HCT116 (cell line): Measurements from ENCODE around the gene DRD3. TPM values are rescaled to one million over a fixed set of nuclear protein-coding genes. Genes with fewer than 3 reads are reported as not detected.

Experiments
- ATAC-seq: fragments of 200-7000 bp; cut with Tn5 transposase; 2 replicates; pipeline ENCODE4 v1.9.1; 2020; ENCODE audit warnings: mild to moderate bottlenecking, moderate library complexity
- BruUV-seq: library from RNA; stranded (reverse); fragments of 400-500 nt; replicated peaks from 2 replicates; lab custom pipeline; 2021; lab: Mats Ljungman, UMichigan
- CTCF ChIA-PET: fragments of 300-600 bp; sonication (Branson Sonifier 250); formaldehyde crosslinking; loops from one replicate; lab custom pipeline; 2021; ENCODE audit warnings: antibody characterized with exemption; lab: Charles Lee
- POLR2A ChIA-PET: fragments of 300-600, 350-600 bp; sonication (Branson Sonifier 250); formaldehyde crosslinking; loops from one replicate; lab custom pipeline; 2021; ENCODE audit warnings: antibody characterized with exemption; lab: Charles Lee
- RAD21 ChIA-PET, 2 experiments: fragments of 300-600 bp; sonication (Branson Sonifier 250); formaldehyde crosslinking; loops; one replicate each; lab custom pipeline; 2023; ENCODE audit warnings: low total read pairs in 2 of 2; ENCODE audit not compliant: uncharacterized antibody in 2 of 2, unreplicated experiment in 2 of 2, low non-redundant PET in 1 of 2; lab: Charles Lee
- DNase-seq: peaks from one replicate; pipeline ENCODE4 v3.0.0-alpha.2; 2010; ENCODE audit warnings: low read depth, low spot score
- H2AFZ ChIP-seq: fragments of 200-600 bp; shearing (Covaris generic), sonication (generic); 2 replicates; pipeline ENCODE4 v1.6.1; 2017; ENCODE audit warnings: low read depth, mixed run types, mixed read lengths, antibody characterized with exemption, low read length; ENCODE audit not compliant: poor library complexity, severe bottlenecking
- H3K27ac ChIP-seq: 2 replicates; pipeline ENCODE4 v1.5.1; 2012; ENCODE audit warnings: low read depth, low read length
- H3K27me3 ChIP-seq: fragments of 200-600 bp; sonication (generic); 2 replicates; pipeline ENCODE4 v1.6.1; 2016; ENCODE audit warnings: mixed run types, low read length, mixed read lengths; ENCODE audit not compliant: insufficient read depth
- H3K36me3 ChIP-seq, 2 experiments: fragments of 200-500 bp in 1 of 2; fragments of 200-600 bp in 1 of 2; sonication (Bioruptor generic) in 1 of 2; sonication (generic) in 1 of 2; 2 replicates each; pipeline versions ENCODE4 v1.5.1 to v1.6.1; 2014 to 2016; ENCODE audit warnings: low read length in 2 of 2, inconsistent platforms in 1 of 2, mixed read lengths in 1 of 2, mixed run types in 1 of 2; ENCODE audit not compliant: insufficient read depth in 2 of 2, control insufficient read depth in 1 of 2
- H3K4me1 ChIP-seq, 2 experiments: fragments of 200-600 bp in 1 of 2; sonication (generic) in 1 of 2; 2 replicates each; pipeline versions ENCODE4 v1.5.1 to v1.6.1; 2012 to 2017; ENCODE audit warnings: low read length in 2 of 2, inconsistent platforms in 1 of 2, mild to moderate bottlenecking in 1 of 2, mixed read lengths in 1 of 2, mixed run types in 1 of 2, moderate library complexity in 1 of 2; ENCODE audit not compliant: insufficient read depth in 2 of 2, control insufficient read depth in 1 of 2
- H3K4me2 ChIP-seq: fragments of 200-600 bp; sonication (generic); 2 replicates; pipeline ENCODE4 v1.6.1; 2017; ENCODE audit warnings: mixed run types, low read length, mixed read lengths
- H3K4me3 ChIP-seq, 2 experiments: fragments of 200-600 bp in 1 of 2; sonication (generic) in 1 of 2; replicated peaks in 1 of 2; 2 replicates each; pipeline ENCODE4 v1.5.1; 2011 to 2016; ENCODE audit warnings: low read length in 2 of 2, control low read depth in 1 of 2, low read depth in 1 of 2, mild to moderate bottlenecking in 1 of 2, mixed read lengths in 1 of 2, mixed run types in 1 of 2
- H3K79me2 ChIP-seq: fragments of 200-600 bp; sonication (generic); 2 replicates; pipeline ENCODE4 v1.6.1; 2017; ENCODE audit warnings: mild to moderate bottlenecking, mixed run types, low read length, moderate library complexity, mixed read lengths; ENCODE audit not compliant: insufficient read depth
- H3K9ac ChIP-seq: fragments of 200-600 bp; sonication (generic); 2 replicates; pipeline ENCODE4 v1.6.1; 2016; ENCODE audit warnings: low read length, mixed read lengths
- H3K9me2 ChIP-seq: fragments of 200-600 bp; sonication (generic), shearing (Covaris generic); 2 replicates; pipeline ENCODE4 v1.6.1; 2017; ENCODE audit warnings: mixed run types, mild to moderate bottlenecking, moderate library complexity; ENCODE audit not compliant: insufficient read depth
- H3K9me3 ChIP-seq, 2 experiments: fragments of 200-500 bp in 1 of 2; fragments of 200-600 bp in 1 of 2; sonication (Bioruptor generic) in 1 of 2; sonication (generic) in 1 of 2; 2 replicates each; pipeline ENCODE4 v1.6.1; 2014 to 2017; ENCODE audit warnings: low read length in 2 of 2, mixed read lengths in 2 of 2, inconsistent platforms in 1 of 2, low read depth in 1 of 2, mild to moderate bottlenecking in 1 of 2, mixed run types in 1 of 2, moderate library complexity in 1 of 2; ENCODE audit not compliant: control insufficient read depth in 1 of 2, insufficient read depth in 1 of 2
- H4K20me1 ChIP-seq: fragments of 200-600 bp; sonication (generic), shearing (Covaris generic); 2 replicates; pipeline ENCODE4 v1.6.1; 2017; ENCODE audit warnings: mixed run types, mild to moderate bottlenecking, moderate library complexity; ENCODE audit not compliant: insufficient read depth
- ELF1 ChIP-seq: IDR thresholded peaks from 2 replicates; pipeline ENCODE4 v1.6.1; 2012; ENCODE audit warnings: low read depth, borderline replicate concordance
- EZH2 ChIP-seq: fragments of 200-600 bp; sonication (generic); IDR thresholded peaks from 2 replicates; pipeline ENCODE4 v1.6.1; 2017; ENCODE audit warnings: antibody characterized with exemption, mixed run types
- POLR2A ChIP-seq: IDR thresholded peaks from 2 replicates; pipeline ENCODE4 v1.7.0; 2011; ENCODE audit warnings: borderline replicate concordance; ENCODE audit not compliant: insufficient read depth, insufficient read length; ENCODE audit errors: extremely low read depth
- POLR2AphosphoS5 ChIP-seq: IDR thresholded peaks from 2 replicates; pipeline ENCODE4 v1.6.1; 2011; ENCODE audit warnings: mild to moderate bottlenecking, low read depth, low read length, moderate library complexity
- RAD21 ChIP-seq: IDR thresholded peaks from 2 replicates; pipeline ENCODE4 v1.6.1; 2012; ENCODE audit warnings: low read depth, mild to moderate bottlenecking
- SIN3A ChIP-seq: IDR thresholded peaks from 2 replicates; pipeline ENCODE4 v1.6.1; 2012; ENCODE audit warnings: low read depth
- SP1 ChIP-seq: IDR thresholded peaks from 2 replicates; pipeline ENCODE4 v1.6.1; 2012; ENCODE audit warnings: low read depth
- SRF ChIP-seq: IDR thresholded peaks from 2 replicates; pipeline ENCODE4 v1.6.1; 2012; ENCODE audit warnings: low read depth
- YY1 ChIP-seq: IDR thresholded peaks from 2 replicates; pipeline ENCODE4 v1.6.1; 2011; ENCODE audit warnings: low read length, low read depth, moderate library complexity, mild to moderate bottlenecking; ENCODE audit not compliant: insufficient replicate concordance; ENCODE audit errors: extremely low read depth
- ZFX ChIP-seq: fragments of 450-650 bp; IDR thresholded peaks from 2 replicates; pipeline ENCODE4 v1.6.1; 2017
- ZNF274 ChIP-seq: fragments of 200-500 bp; sonication (Bioruptor generic); IDR thresholded peaks from 2 replicates; pipeline ENCODE4 v1.6.1; 2014; ENCODE audit warnings: mild to moderate bottlenecking, low read depth, low read length, inconsistent platforms
- intact Hi-C: fragments of 100-400 bp; cut with micrococcal nuclease; formaldehyde crosslinking; loops from 2 replicates; pipeline ENCODE4 v1.10.0; 2022
- total RNA-seq: library from RNA; stranded (reverse); gene quantifications from one replicate; pipeline ENCODE4 v1.2.1, GENCODE V29; 2021; ENCODE audit not compliant: unreplicated experiment
- TF ChIP-seq, protein P1 (sequence below): IDR thresholded peaks from 2 replicates; pipeline ENCODE4 v1.6.1; 2011; ENCODE audit warnings: mild to moderate bottlenecking, low read length, moderate library complexity; ENCODE audit not compliant: insufficient replicate concordance; ENCODE audit errors: extremely low read depth
- TF ChIP-seq, protein P2 (sequence below): IDR thresholded peaks from 2 replicates; pipeline ENCODE4 v1.6.1; 2012
- TF ChIP-seq, protein P3 (sequence below): IDR thresholded peaks from 2 replicates; pipeline ENCODE4 v1.6.1; 2012
- TF ChIP-seq, protein P4 (sequence below), 3 experiments: fragments of 200-600 bp in 1 of 3; sonication (generic) in 1 of 3; IDR thresholded peaks in 2 of 3; conservative IDR thresholded peaks in 1 of 3; 2 replicates each; pipeline ENCODE4 v1.5.1; 2012 to 2017; ENCODE audit warnings: low read depth in 2 of 3, low read length in 2 of 3, antibody characterized with exemption in 1 of 3, borderline replicate concordance in 1 of 3, control low read depth in 1 of 3, mild to moderate bottlenecking in 1 of 3, mixed read lengths in 1 of 3, mixed run types in 1 of 3, moderate library complexity in 1 of 3; ENCODE audit not compliant: insufficient read depth in 1 of 3

The DRD3 gene
- total RNA-seq, 1 experiment from 2014 or later = not detected

DNA sequence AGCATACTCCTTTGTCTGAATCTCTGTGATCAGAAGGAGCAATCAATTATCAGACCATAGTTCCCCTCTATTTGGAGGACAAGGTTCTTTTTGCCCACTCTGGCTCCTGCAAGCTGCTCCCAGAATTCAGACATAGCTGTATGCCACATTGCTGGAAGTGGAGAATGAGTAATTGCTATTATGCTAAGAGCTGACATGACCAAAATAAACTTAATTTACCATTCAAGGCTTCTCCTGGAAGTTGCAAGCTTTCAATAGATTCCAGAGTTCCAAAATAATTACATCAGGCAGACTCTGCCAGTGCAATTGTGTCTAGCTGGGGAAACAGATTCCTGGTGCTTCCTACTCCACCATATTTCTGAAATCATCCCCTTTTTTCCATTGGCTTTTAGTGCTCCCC is 7.6 kb upstream of the DRD3 start:
- CTCF ChIA-PET = no interaction called here
- no peak overlapping the region for H2AFZ ChIP-seq
- RAD21 ChIA-PET = no interaction called here

DNA sequence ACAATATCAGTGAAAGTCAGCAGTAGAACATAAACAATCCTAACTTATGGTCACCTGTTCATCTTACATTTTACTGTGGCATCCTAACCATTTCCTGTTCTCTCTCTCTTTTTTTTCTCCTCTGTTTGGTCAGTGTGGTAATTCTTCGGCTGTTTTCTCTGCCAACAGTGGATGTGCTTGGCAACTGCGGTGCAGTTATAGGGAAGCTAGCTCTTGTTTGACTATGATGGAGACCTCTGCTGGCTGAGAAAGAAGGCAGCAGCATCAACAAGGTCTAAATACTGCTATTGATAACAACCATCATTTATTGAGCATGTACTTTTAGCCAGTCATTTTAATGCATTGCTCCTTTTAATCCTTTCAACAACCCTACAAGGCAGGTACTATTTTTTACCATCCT is 723 bp upstream of the DRD3 start:
- DNase-seq (peak; percentile 15), ATAC-seq (peak; percentile 89)
- Histone ChIP-seq H3K27me3 (peaks cover 60% of the 10 kb centered on the region), H3K4me1 (no peaks in the 10 kb centered on the region), H3K27ac (no peak overlapping the region), H3K36me3 (no peaks in the 10 kb centered on the region), H3K9me2 (no peaks in the 10 kb centered on the region), H3K9me3 (no peaks in the 10 kb centered on the region), H3K9ac (no peak overlapping the region), H3K4me3 (no peak overlapping the region), H3K4me2 (no peak overlapping the region)
- POLR2A ChIA-PET = no interaction called here
- intact Hi-C loops = no loop called here
- no TSS peak for BruUV-seq
- CTCF ChIA-PET = interaction anchor here (0.7 to 1.2 kb wide), 5 partner anchors 11 to 334 kb away, joined by 3 to 6 read pairs (median 4); no protein-coding TSS in a partner anchor
- TF ChIP-seq POLR2AphosphoS5 (no peak), ELF1 (no peak), EZH2 (no peak), ZNF274 (no peak), SIN3A (no peak), POLR2A (no peak), ZFX (no peak), RAD21 (peak; percentile 38; the same call in 1 of the 2 replicates), SP1 (no peak), YY1 (no peak), SRF (no peak)
- TF ChIP-seq, protein P1, sequence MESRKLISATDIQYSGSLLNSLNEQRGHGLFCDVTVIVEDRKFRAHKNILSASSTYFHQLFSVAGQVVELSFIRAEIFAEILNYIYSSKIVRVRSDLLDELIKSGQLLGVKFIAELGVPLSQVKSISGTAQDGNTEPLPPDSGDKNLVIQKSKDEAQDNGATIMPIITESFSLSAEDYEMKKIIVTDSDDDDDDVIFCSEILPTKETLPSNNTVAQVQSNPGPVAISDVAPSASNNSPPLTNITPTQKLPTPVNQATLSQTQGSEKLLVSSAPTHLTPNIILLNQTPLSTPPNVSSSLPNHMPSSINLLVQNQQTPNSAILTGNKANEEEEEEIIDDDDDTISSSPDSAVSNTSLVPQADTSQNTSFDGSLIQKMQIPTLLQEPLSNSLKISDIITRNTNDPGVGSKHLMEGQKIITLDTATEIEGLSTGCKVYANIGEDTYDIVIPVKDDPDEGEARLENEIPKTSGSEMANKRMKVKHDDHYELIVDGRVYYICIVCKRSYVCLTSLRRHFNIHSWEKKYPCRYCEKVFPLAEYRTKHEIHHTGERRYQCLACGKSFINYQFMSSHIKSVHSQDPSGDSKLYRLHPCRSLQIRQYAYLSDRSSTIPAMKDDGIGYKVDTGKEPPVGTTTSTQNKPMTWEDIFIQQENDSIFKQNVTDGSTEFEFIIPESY = no peak
- TF ChIP-seq, protein P2, sequence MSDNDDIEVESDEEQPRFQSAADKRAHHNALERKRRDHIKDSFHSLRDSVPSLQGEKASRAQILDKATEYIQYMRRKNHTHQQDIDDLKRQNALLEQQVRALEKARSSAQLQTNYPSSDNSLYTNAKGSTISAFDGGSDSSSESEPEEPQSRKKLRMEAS = no peak
- TF ChIP-seq, protein P3, sequence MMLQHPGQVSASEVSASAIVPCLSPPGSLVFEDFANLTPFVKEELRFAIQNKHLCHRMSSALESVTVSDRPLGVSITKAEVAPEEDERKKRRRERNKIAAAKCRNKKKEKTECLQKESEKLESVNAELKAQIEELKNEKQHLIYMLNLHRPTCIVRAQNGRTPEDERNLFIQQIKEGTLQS = no peak
- TF ChIP-seq, protein P4, sequence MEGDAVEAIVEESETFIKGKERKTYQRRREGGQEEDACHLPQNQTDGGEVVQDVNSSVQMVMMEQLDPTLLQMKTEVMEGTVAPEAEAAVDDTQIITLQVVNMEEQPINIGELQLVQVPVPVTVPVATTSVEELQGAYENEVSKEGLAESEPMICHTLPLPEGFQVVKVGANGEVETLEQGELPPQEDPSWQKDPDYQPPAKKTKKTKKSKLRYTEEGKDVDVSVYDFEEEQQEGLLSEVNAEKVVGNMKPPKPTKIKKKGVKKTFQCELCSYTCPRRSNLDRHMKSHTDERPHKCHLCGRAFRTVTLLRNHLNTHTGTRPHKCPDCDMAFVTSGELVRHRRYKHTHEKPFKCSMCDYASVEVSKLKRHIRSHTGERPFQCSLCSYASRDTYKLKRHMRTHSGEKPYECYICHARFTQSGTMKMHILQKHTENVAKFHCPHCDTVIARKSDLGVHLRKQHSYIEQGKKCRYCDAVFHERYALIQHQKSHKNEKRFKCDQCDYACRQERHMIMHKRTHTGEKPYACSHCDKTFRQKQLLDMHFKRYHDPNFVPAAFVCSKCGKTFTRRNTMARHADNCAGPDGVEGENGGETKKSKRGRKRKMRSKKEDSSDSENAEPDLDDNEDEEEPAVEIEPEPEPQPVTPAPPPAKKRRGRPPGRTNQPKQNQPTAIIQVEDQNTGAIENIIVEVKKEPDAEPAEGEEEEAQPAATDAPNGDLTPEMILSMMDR (IDR thresholded peaks at IDR 0.05 in 2 of 3, conservative IDR thresholded peaks at IDR 0.05 in 1 of 3; ENCODE audit: borderline replicate concordance in 1 of 3, insufficient read depth in 1 of 3, low read depth in 2 of 3, low read length in 2 of 3) = peak; percentile 34 to 60 (median 50); a peak in 5 of 6 replicates
- TF ChIP-seq, all 23 proteins: peak for 2
- Histone ChIP-seq H2AFZ (no peak overlapping the region), H4K20me1 (no peaks in the 10 kb centered on the region), H3K79me2 (no peaks in the 10 kb centered on the region)
- RAD21 ChIA-PET = no interaction called here

More for the DNA sequence above, 7.6 kb upstream of the DRD3 start:
- no peaks in the 10 kb centered on the region for H4K20me1 ChIP-seq
- no peak for TF ChIP-seq POLR2A
- TF ChIP-seq, all 23 proteins: peak for 0
- H3K9me2 ChIP-seq = no peaks in the 10 kb centered on the region
- H3K4me3 ChIP-seq = no peak overlapping the region
- no peaks in the 10 kb centered on the region for H3K9me3 ChIP-seq
- H3K4me2 ChIP-seq = no peak overlapping the region
- no peaks in the 10 kb centered on the region for H3K4me1 ChIP-seq
- H3K79me2 ChIP-seq = no peaks in the 10 kb centered on the region
- peaks cover 10% of the 10 kb centered on the region for H3K27me3 ChIP-seq
- intact Hi-C loops = no loop called here
- H3K27ac ChIP-seq = no peak overlapping the region
- no peak overlapping the region for H3K9ac ChIP-seq
- DNase-seq (no peak), ATAC-seq (no peak)
- no peaks in the 10 kb centered on the region for H3K36me3 ChIP-seq
- no TSS peak for BruUV-seq
- POLR2A ChIA-PET = no interaction called here
